ENCODE measurements around the gene FAM81B.
"Not testable (repeated sequence)": the region's sequence is repeated elsewhere in the genome, so short reads cannot be mapped to it uniquely, and the experiment has no call there.

FAM81B gene

GRCh38 chr5:95390812-95391492 lies at the start of gene FAM81B:
Gene FAM81B (plus strand): TSS chr5:95391366. CDS start chr5:95391390, 24 bp downstream.
- H3K27me3 ChIP-seq = no peaks in the 10 kb centered on the region
- no peaks in the 10 kb centered on the region for H4K20me1 ChIP-seq
- peaks cover 0 to 22% (median 0%) of the 10 kb centered on the region in 11 experiments; a peak in 4 of 22 replicates for H3K9me3 ChIP-seq (replicated peaks in 1 of 11)
- H3K4me3 ChIP-seq = no peak within 1 kb of the TSS
- H3K27ac ChIP-seq = peak within 1 kb of the TSS in 1 of 11 experiments; percentile 55; a peak in 1 of 22 replicates
- no peak within 1 kb of the TSS for H3K4me2 ChIP-seq
- H3K4me1 ChIP-seq = peaks cover 0 to 8% (median 0%) of the 10 kb centered on the region in 10 experiments; a peak in 3 of 20 replicates
- H3K9ac ChIP-seq = no peak within 1 kb of the TSS
- no peak for TF ChIP-seq Cebpa-rat (IDR thresholded peaks at IDR 0.05)
- no peaks in the 10 kb centered on the region for H3K36me3 ChIP-seq

DNA sequence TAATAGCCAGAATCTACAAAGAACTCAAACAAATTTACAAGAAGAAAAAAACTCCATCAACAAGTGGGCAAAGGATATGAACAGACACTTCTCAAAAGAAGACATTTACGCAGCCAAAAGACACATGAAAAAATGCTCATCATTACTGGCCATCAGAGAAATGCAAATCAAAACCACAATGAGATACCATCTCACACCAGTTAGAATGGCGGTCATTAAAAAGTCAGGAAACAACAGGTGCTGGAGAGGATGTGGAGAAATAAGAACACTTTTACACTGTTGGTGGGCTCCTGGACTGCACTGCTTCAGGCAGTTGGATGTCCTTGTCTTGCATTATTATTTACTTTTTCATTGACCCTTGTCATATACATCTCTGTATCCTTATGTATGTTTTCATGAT lies 49.7 kb upstream of the FAM81B start:
- H3K27me3 ChIP-seq; H3K9me3 ChIP-seq (replicated peaks in 1 of 11); H3K27ac ChIP-seq: not testable (repeated sequence)

DNA sequence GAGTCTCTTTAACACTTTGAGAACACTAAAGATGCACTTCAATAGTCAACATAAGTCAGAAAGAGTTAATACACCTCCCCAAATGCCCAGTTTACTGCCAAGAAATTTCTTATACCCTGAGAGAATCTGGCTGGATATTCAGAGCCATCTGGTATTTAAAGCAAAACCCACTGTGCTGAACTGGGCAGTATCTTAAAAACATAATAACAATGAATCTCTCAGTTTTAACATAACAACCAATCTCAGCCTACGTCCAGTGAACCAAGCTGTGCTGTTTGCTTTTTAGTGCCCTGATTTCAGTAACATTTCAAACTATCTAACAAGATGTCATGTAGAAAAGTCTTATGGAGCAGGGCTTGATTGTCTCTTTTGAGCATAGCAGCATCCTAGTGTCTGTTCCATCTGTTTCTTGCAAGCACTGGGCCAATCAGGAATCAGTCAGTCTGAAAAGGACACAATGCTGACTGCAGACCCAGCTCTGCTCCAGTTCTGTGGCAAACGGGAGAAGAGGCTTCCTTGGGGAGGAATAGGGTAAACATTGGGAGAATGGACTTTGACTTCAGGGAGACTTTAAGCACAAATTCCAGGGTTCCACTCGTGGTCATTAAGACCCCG lies 43.6 kb upstream of the FAM81B start:
- Histone ChIP-seq H4K20me1 (no peaks in the 10 kb centered on the region), H3K36me3 (no peaks in the 10 kb centered on the region), H3K9ac (no peak overlapping the region), H3K9me3 (replicated peaks in 1 of 11) (peaks cover 4 to 11% (median 9%) of the 10 kb centered on the region in 11 experiments; a peak in 13 of 22 replicates), H3K4me3 (no peak overlapping the region), H3K4me1 (no peaks in the 10 kb centered on the region), H3K4me2 (no peak overlapping the region), H3K27me3 (no peaks in the 10 kb centered on the region), H3K27ac (no peak overlapping the region)
- no peak for TF ChIP-seq Cebpa-rat (IDR thresholded peaks at IDR 0.05)

More for the DNA sequence above, 49.7 kb upstream of the FAM81B start:
- H3K9ac ChIP-seq, H3K36me3 ChIP-seq, H4K20me1 ChIP-seq, H3K4me2 ChIP-seq, H3K4me3 ChIP-seq, H3K4me1 ChIP-seq: not testable (repeated sequence)

GRCh38 chr5:95350631-95351030 lies 40.5 kb upstream of the FAM81B start:
- no peak for TF ChIP-seq Cebpa-rat (IDR thresholded peaks at IDR 0.05)
- Histone ChIP-seq H3K27me3 (no peaks in the 10 kb centered on the region), H3K4me1 (no peaks in the 10 kb centered on the region), H3K4me3 (no peak overlapping the region), H3K9ac (no peak overlapping the region), H4K20me1 (no peaks in the 10 kb centered on the region), H3K9me3 (replicated peaks in 1 of 11) (peaks cover 4 to 11% (median 9%) of the 10 kb centered on the region in 11 experiments; a peak in 13 of 22 replicates), H3K36me3 (no peaks in the 10 kb centered on the region), H3K4me2 (no peak overlapping the region), H3K27ac (no peak overlapping the region)

DNA sequence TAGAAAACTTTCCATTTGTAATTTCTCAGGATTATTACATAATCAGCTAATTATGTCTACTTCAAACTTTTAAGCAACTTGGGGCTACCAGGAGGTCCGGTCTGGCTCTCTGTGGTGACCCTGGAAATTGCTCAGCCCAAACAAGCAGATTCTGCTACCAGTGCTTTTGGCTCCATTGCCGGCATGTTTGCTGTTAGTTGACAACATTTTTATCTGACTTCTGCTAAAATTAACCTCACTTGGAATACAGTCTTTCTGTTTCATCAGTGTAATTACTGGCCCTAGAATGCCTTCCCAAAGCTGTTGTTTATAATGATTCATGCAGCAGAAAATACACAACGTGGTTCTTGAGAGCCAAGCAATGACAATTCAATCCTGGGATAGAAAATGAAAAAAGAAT lies 38.5 kb upstream of the FAM81B start:
- no peak overlapping the region for H3K4me3 ChIP-seq
- no peaks in the 10 kb centered on the region for H3K27me3 ChIP-seq
- H3K9ac ChIP-seq = no peak overlapping the region
- H3K36me3 ChIP-seq = no peaks in the 10 kb centered on the region
- H3K4me2 ChIP-seq = no peak overlapping the region
- H3K9me3 ChIP-seq (replicated peaks in 1 of 11) = peaks cover 4 to 11% (median 9%) of the 10 kb centered on the region in 11 experiments; a peak in 13 of 22 replicates
- H3K27ac ChIP-seq = no peak overlapping the region
- TF ChIP-seq Cebpa-rat (IDR thresholded peaks at IDR 0.05) = no peak
- peaks cover 0 to 1% (median 0%) of the 10 kb centered on the region in 10 experiments; a peak in 1 of 20 replicates for H3K4me1 ChIP-seq
- no peaks in the 10 kb centered on the region for H4K20me1 ChIP-seq

DNA sequence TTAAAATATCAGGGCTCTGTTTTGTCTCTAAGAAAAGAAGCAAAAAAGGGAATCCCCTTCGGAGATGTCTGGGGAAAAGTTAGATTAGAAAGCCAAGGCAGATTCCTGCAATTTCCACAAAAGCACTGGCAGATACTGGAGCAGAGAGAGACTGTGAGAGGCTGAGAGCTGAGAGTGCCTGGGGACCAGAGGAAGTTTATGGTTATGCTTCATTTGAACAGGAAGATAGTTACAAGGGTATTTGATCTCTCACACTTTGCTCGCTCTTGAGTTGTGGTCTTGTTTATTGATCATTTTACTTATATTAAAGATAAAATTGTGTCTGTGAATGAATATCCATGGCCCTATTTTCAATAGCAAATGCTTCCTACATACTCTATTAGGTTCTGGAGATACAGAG lies 32.8 kb upstream of the FAM81B start:
- peak overlapping the region in 10 of 11 experiments; percentile 26 to 69 (median 54); a peak in 18 of 22 replicates for H3K4me2 ChIP-seq
- H3K9ac ChIP-seq = no peak overlapping the region
- H3K27ac ChIP-seq = no peak overlapping the region
- peaks cover 0 to 4% (median 0%) of the 10 kb centered on the region in 11 experiments; a peak in 1 of 22 replicates for H4K20me1 ChIP-seq
- H3K4me1 ChIP-seq = peaks cover 0 to 21% (median 15%) of the 10 kb centered on the region in 10 experiments; a peak in 19 of 20 replicates
- H3K4me3 ChIP-seq = no peak overlapping the region
- no peaks in the 10 kb centered on the region for H3K36me3 ChIP-seq
- peaks cover 0 to 7% (median 0%) of the 10 kb centered on the region in 11 experiments; a peak in 2 of 22 replicates for H3K9me3 ChIP-seq (replicated peaks in 1 of 11)
- no peak for TF ChIP-seq Cebpa-rat (IDR thresholded peaks at IDR 0.05)
- H3K27me3 ChIP-seq = no peaks in the 10 kb centered on the region

- Histone ChIP-seq H3K4me1 (peaks cover 0 to 21% (median 15%) of the 10 kb centered on the region in 10 experiments; a peak in 19 of 20 replicates), H3K4me3 (no peak overlapping the region), H3K4me2 (peak overlapping the region; percentile 17 to 69 (median 53); a peak in 18 of 22 replicates), H3K9me3 (replicated peaks in 1 of 11) (peaks cover 0 to 9% (median 3%) of the 10 kb centered on the region in 11 experiments; a peak in 5 of 22 replicates), H4K20me1 (peaks cover 0 to 4% (median 0%) of the 10 kb centered on the region in 11 experiments; a peak in 1 of 22 replicates), H3K27ac (no peak overlapping the region), H3K9ac (no peak overlapping the region), H3K27me3 (no peaks in the 10 kb centered on the region), H3K36me3 (no peaks in the 10 kb centered on the region)
- no peak for TF ChIP-seq Cebpa-rat (IDR thresholded peaks at IDR 0.05)
These were observed 32.3 kb upstream of the FAM81B start for GRCh38 chr5:95358848-95359247.

GRCh38 chr5:95360667-95361066 lies 30.5 kb upstream of the FAM81B start:
- H3K27ac ChIP-seq, H4K20me1 ChIP-seq, H3K9ac ChIP-seq, H3K4me3 ChIP-seq, H3K27me3 ChIP-seq, H3K36me3 ChIP-seq, H3K4me2 ChIP-seq: not testable (repeated sequence)
- H3K4me1 ChIP-seq = peaks cover 0 to 21% (median 15%) of the 10 kb centered on the region in 10 experiments; a peak in 19 of 20 replicates
- H3K9me3 ChIP-seq (replicated peaks in 1 of 11) = peaks cover 0 to 20% (median 11%) of the 10 kb centered on the region in 11 experiments; a peak in 13 of 22 replicates

- no peaks in the 10 kb centered on the region for H3K27me3 ChIP-seq
- H3K4me2 ChIP-seq = no peak overlapping the region
- H4K20me1 ChIP-seq = no peaks in the 10 kb centered on the region
These were observed 25.7 kb upstream of the FAM81B start for GRCh38 chr5:95365302-95366095.

More at GRCh38 chr5:95365302-95366095, 25.7 kb upstream of the FAM81B start:
- no peak for TF ChIP-seq Cebpa-rat (IDR thresholded peaks at IDR 0.05)
- Histone ChIP-seq H3K4me3 (no peak overlapping the region), H3K36me3 (no peaks in the 10 kb centered on the region), H3K9me3 (replicated peaks in 1 of 11) (peaks cover 0 to 20% (median 11%) of the 10 kb centered on the region in 11 experiments; a peak in 13 of 22 replicates), H3K9ac (no peak overlapping the region), H3K27ac (no peak overlapping the region), H3K4me1 (peaks cover 0 to 9% (median 5%) of the 10 kb centered on the region in 10 experiments; a peak in 10 of 20 replicates)
